HG03280 (cell line): Measurements from ENCODE around the gene CA5B.
"Not testable (repeated sequence)": the region's sequence is repeated elsewhere in the genome, so short reads cannot be mapped to it uniquely, and the experiment has no call there.

ENCODE experiments used
- ATAC-seq: cut with Tn5 transposase; IDR thresholded peaks from one replicate; pipeline ENCODE4 v1.9.1; 2021; ENCODE audit warnings: mild to moderate bottlenecking, moderate library complexity; ENCODE audit not compliant: unreplicated experiment

Gene CA5B, protein sequence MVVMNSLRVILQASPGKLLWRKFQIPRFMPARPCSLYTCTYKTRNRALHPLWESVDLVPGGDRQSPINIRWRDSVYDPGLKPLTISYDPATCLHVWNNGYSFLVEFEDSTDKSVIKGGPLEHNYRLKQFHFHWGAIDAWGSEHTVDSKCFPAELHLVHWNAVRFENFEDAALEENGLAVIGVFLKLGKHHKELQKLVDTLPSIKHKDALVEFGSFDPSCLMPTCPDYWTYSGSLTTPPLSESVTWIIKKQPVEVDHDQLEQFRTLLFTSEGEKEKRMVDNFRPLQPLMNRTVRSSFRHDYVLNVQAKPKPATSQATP

DNA sequence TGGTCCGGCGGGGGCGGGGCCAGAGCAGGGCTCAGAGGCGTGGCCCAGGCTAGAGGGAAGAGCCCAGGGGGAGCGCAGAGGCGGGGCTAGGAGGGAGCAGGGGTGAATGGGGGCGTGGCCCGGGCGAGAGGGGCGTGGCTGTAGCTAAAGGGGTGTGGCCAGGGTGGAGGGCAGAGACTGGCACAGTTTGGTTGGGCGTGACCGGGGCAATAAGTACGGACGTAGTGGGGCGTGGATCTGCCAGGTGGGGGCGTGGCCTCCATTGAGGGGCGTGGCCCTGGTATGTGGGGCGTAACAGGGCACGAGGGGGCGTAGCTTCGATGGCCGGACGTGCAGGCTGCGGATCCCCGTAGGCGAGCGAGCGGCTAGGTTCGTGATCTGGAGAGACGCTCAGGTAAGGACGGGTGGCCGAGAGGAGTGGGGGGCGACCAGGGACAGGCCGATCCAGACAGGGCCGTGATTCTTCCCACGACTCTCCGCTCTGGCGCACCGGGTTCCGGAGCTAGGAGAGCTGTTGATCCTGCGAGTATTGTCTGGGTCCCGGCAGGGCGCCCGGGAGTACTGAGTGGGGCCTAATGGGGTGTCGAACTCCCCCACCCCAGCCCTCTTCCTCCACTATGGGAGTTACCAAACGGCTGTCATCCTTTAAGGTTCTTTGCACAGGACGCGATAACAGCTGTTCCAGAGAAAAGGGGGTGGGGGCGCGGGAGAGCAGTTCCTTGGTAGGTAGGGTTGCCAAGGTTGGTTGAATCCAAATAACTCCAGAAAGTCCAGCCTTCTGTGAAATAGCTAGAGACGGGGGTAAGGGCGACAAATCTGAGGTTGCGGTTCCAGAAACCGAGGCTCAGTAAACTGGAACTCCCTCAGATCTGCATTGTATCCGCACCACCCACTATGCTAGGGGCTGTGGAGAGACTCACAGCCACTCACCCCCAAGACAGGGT, at the start of gene CA5B:
CA5B (plus strand) TSS at position 312 of the 944 bp plus-strand sequence. CDS start 11,754 bp downstream, outside the sequence.
- peak; percentile 95 for ATAC-seq

DNA sequence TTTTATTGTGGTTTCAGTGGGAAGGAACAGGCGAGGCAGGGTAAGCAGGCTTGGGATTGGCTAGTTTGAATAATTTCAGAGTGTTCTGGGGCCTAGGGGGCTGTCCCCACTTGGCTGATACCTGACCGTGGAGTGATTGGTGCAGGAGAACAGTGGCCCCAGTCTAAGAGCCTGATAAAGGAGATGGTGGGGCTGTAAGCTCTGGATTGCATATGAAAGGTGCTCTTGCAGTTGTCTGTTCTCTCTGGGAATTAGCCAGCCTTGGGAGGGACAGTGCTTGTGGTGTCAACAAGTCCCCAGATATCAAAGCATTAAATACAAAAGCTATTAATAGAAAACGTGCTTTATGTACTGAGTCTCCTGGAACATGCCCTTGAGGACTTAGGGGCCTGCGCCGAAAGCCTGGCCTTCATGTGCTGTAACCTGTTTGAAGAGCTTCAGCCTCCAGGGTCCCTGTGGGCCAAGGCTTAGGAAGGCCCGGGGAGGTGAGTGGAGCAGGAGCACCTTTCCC, 43.1 kb upstream of the CA5B start:
- ATAC-seq = no peak

DNA sequence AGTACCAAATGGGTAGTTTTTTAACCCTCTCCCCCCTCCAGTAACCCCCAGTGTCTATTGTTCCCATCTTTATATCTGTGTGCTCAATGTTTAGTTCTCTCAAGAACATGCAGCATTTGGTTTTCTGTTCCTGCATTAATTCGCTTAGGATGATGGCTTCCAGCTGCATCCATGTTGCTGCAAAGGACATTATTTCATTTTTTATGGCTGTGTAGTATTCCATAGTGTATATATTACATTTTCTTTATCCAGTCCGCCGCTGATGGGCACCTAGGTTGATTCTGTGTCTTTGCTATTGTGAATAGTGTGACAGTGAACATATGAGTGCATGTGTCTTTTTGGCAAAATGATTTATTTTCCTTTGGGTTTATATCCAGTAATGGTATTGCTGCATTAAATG, 41.6 kb upstream of the CA5B start:
- ATAC-seq = no peak

- no peak for ATAC-seq
Observed at GRCh38 chrX:15702488-15703371, 35.3 kb upstream of the CA5B start.

- ATAC-seq = peak; percentile 69
Observed at GRCh38 chrX:15703809-15704208, 34.3 kb upstream of the CA5B start.

GRCh38 chrX:15704273-15704672, 33.8 kb upstream of the CA5B start:
- ATAC-seq = not testable (repeated sequence)

GRCh38 chrX:15714529-15714928, 23.5 kb upstream of the CA5B start:
- no peak for ATAC-seq

DNA sequence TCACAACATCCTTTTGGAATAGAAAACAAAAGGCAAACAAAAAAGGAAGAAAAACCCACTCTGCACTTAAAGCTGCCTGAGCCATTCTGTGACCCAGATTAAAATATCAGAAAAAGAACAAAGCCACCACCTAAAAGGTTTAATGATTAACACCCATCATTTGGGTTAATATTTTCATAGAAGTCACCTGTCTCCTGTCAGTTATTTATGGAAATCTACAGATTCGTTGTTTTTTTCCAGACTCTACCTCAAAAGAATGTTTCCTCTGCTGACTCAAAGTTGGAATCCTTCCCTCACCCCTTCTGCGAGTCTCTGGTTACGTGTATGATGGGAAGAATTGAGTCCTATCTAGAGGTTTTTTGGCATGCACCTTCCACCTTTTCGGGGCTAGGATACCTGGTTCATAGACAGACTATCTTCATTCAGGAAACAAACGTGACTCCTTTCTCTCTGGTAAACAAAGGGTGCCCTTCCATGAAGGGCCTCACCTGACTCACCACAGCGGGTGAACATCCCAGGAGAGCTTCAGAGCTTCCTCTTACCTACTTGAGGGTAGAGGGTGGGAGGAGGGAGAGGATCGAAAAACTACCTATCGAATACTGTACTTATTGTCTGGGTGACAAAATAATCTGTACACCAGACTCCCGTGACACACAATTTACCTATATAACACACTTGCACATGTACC, 19.6 kb upstream of the CA5B start:
- no peak for ATAC-seq

DNA sequence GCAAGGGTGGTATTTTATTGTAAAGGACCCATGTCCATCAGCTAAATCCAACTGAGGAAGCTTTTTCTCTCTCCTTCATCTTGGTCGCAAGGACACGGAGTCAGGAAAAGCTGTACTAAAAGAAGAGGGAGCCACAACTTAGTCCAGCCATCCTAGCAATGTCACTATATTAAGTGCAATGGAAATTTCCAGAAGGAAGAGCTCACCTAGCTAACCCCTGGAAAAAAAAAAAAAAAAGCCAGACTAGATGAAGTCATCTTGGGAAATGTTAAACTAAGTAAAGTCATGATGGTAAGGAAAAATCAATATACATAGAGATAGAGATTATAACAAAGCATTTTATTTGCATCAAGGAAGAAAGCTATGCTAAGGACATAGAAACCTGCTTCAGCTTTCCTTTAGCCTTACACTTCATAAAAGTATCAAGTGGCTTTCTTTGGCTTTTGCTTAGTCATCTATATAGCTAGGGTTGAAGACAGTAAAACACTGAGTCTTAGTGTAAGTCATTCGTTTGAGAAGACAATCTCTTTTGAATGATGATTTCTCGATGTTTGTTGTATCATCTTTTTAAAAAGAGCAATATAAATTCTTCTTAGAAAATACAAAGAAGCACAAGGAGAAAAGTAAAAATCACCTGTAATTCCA, 18.6 kb upstream of the CA5B start:
- ATAC-seq = no peak

DNA sequence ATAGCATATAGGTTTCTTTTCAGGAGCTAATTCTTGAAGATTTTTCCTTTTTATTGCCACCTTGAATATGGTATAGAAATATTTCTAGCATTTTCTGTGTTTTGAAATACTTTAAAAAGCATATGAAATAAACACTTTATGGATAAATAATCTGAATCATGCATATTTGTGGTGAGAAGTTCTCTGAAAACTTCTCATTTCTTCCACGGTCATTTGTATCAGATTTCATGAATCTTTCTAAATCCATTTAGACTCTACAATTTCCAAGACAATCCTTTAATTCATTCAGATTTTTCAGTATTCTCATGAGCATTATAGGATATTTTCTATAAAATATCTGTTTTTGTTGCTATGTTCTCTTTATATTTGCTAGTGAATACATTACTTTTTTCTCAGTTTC, 16.2 kb upstream of the CA5B start:
- no peak for ATAC-seq

DNA sequence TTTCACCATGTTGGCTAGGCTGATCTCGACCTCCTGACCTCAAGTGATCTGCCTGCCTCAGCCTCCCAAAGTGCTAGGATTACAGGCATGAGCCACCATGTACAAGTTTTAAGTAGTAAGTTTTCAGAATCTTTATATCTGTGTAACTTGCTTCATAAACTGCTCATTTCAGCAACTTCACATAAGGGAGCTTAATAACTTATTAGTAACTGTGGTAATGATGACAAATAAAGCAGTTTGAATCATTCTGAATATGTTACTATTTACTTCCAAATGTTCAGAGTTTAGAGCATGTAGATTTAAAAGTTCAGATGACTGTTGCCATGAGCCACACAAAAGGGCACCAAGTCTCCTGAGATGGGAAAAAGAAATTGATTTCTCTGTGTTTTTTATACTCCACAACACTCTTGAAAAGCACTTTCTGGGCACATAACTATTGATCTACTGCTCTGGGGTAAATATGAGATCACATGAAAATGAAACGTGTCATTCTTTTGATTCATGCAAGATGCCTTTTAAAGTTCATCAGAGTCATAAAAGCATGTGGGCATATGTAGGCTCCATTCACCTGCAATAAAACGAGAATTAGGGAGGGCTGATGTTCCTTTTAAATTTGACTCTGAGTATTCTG, 14.1 kb upstream of the CA5B start:
- ATAC-seq = no peak

- ATAC-seq = no peak
Observed at GRCh38 chrX:15724911-15725310, 13.2 kb upstream of the CA5B start.

DNA sequence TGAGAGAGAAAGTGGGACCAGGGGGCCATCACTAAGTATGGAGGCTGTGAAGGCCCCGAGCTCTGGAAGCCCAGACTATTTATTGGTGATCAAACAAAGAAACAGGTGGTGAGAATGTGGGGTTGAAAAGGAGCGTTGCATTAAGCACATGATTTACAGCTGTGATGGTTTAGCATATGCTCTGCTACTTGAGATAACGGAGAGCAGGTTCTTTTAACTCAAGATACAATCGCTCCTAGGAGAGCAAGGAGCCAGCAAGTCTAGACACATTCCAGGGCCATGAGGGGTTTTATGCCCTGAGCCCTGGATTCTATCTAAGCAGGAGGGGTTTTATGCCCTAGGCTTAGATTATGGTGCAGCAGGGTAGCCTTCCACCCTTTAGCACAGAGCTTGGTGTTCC, 6.7 kb upstream of the CA5B start:
- ATAC-seq = not testable (repeated sequence)

DNA sequence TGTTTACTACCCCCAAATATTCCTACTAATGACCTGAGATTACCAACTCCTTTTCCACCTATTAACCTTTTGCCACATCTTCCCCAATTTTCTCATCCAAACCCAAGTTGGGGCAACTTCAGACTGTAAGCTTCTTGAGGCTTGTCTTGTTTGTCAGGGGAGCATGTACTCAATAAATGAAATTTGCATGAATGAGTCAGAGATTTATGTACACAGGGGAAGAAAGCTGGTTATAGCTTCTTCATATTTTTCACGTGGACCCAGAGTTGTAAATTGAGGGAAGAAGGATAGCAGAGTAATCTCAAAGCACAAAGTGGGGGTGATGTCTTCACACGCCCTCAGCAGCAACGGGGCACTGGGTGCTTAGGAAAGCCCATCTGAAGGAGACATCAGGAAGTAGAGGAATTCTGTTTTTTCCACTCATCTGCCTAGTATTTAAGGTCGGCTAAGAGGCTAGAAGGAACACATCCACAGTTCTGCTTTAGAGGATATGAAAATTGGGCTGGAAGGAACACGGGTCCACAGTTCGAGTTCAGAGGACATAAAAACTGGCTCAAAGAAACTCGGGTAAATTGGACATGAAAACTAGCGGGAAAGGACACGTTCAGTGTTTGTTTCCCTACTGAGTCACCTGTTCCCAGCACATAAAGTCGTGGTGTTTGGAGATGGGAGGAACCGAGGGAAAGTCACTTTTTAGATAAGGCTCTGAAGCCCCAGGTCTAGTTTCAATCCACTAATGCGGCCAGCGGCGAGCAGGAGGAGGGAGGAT, 696 bp upstream of the CA5B start:
- ATAC-seq = no peak

DNA sequence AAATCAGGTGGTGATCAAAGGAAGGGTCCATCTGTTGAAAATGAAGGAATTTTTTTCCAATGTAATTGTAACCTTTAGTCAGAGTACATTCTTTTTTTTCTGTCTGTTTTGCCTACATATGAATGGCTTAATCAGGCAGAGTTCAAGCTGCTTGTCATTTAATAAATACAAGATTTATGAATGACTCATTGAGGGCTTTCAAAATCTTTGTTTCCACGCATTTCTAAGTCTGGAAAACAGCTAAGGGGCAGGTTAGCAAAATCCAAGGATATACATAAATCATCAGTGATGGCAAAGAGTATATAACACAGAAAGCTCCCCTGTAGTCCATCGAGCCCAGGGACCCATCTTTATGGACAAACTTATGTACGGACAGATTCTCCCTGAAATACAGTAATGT, 1.8 kb downstream of the CA5B start:
- ATAC-seq = no peak

DNA sequence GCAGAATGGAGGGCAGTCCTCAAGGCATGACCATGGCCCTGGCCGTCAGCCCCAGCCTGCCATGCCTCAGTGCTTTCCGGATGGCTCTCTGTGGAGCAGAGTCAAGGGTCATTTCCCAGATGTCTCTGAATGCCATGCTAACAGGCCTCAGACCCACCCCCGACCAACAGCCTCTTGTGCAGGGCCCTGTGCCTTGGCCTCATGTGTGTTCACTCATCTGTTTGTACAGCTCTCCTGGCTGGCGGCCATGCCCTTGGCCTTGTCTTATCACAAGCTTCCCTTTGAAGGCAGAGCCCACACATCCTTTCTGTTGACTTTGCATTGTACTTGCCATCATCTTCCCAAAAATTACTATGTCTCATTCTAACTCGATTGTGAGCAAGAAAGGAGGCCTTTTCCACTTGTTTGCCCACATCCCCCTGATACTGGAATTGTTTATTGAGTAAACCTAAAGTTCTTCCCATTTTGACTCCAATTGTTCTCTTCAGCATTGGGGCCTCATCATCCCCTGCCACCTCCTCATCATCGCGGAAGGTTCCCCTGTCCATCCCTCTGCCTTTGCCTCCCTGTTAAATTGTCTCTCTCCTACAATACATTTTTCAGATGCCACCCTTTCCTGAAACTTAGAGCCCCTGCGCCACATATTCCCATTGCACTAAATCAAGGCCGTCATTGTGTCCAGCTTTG, 6.3 kb downstream of the CA5B start:
- no peak for ATAC-seq

DNA sequence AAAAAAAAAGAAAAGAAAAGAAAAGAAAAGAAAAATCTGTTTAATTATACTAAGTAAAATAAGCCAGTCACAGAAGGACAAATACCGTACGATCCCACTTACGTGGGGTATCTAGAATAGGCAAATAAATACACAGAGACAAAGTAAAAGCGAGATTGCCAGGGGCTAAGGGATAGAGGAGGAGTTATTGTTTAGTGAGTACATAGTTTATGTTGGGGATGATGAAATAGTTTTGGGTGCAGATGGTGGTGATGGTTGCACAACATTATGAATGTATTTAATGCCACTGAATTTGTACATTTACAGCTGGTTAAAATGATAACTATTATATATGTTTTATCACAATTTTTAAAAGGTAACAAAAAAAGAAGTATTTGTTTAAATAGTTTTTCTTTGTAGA, 7.1 kb downstream of the CA5B start:
- ATAC-seq = no peak

GRCh38 chrX:15746651-15747050, 8.6 kb downstream of the CA5B start:
- ATAC-seq = not testable (repeated sequence)
